ENCODE results near the gene TXNDC5. TPM values are rescaled to one million over a fixed set of nuclear protein-coding genes. Genes with fewer than 3 reads are reported as not detected.

The TXNDC5 gene
- total RNA-seq, 2 experiments from 2014 or later: 312 to 319 TPM

DNA sequence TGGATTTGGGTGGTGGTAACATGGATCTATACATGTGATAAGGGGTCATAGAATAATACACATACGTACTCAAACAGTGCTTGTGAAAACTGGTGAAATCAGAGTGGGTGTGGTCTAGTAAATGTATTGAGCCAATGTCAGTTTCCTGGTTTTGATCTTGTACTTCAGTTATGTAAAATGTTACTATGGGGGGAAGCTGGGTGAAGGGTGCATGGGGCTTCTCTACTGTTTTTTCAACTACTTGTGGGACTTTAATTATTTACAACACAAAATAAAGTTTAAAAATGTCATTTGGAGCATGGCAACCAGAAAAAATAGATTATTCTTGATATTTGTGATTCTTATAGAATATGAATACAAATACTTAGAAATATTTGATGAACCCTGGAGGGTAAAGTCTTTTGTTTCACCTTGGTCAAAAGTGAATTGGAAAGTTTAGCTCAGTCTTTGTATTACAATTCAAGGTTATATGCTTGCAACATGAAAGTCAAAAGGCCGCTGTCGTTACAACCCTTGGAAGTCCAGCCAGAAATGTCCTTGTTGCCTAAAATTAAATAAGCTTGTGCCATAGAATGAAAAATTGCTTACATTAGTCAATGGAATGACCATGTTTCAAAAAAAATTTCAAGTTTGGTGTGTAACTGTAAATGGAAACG is 74.1 kb downstream of the TXNDC5 start:
- H3K36me3 ChIP-seq (ENCODE audit: insufficient read depth, low read length): no peaks in the 10 kb centered on the region
- no peak overlapping the region for H3K27ac ChIP-seq (ENCODE audit: low read depth, low read length, poor library complexity, severe bottlenecking)
- H3K9me3 ChIP-seq (ENCODE audit: low read length): 0 out of 2 replicates have a peak, but pooled peaks cover 1% of the 10 kb centered on the region
- H2AFZ ChIP-seq (ENCODE audit: low read length): no peak overlapping the region
- no peak overlapping the region for H3K4me3 ChIP-seq (ENCODE audit: low read depth, low read length, poor library complexity, severe bottlenecking)
- H3K4me2 ChIP-seq (ENCODE audit: low read length): no peak overlapping the region
- intact Hi-C loops (cut with micrococcal nuclease; ENCODE audit: unreplicated experiment): no loop called here
- no peak for DNase-seq (ENCODE audit: low spot score)
- TF ChIP-seq CTCF (conservative IDR thresholded peaks at IDR 0.05; ENCODE audit: low read length) (no peak), EZH2phosphoT487 (IDR thresholded peaks at IDR 0.05; ENCODE audit: borderline replicate concordance, low read depth, low read length) (no peak)
- no TSS peak for BruUV-seq (replicated peaks)
- POLR2A ChIA-PET: no interaction called here
- CTCF ChIA-PET (ENCODE audit: unreplicated experiment): no interaction called here
- no peaks in the 10 kb centered on the region for H3K79me2 ChIP-seq (ENCODE audit: insufficient read depth, low read depth, low read length)
- no peaks in the 10 kb centered on the region for H4K20me1 ChIP-seq (ENCODE audit: insufficient read depth, low read length)
- no peaks in the 10 kb centered on the region for H3K4me1 ChIP-seq (ENCODE audit: insufficient read depth, low read length, poor library complexity, severe bottlenecking)
- H3K9me2 ChIP-seq (ENCODE audit: insufficient read depth, low read length): no peaks in the 10 kb centered on the region

GRCh38 chr6:7833751-7834070 is 76.9 kb downstream of the TXNDC5 start:
- no peak overlapping the region for H3K4me3 ChIP-seq (ENCODE audit: low read depth, low read length, poor library complexity, severe bottlenecking)
- H3K36me3 ChIP-seq (ENCODE audit: insufficient read depth, low read length): no peaks in the 10 kb centered on the region
- no peaks in the 10 kb centered on the region for H3K9me2 ChIP-seq (ENCODE audit: insufficient read depth, low read length)
- BruUV-seq (replicated peaks): no TSS peak
- no peaks in the 10 kb centered on the region for H3K4me1 ChIP-seq (ENCODE audit: insufficient read depth, low read length, poor library complexity, severe bottlenecking)
- intact Hi-C loops (cut with micrococcal nuclease; ENCODE audit: unreplicated experiment): no loop called here
- H3K4me2 ChIP-seq (ENCODE audit: low read length): no peak overlapping the region
- no peaks in the 10 kb centered on the region for H4K20me1 ChIP-seq (ENCODE audit: insufficient read depth, low read length)
- CTCF ChIA-PET (ENCODE audit: unreplicated experiment): no interaction called here
- DNase-seq (ENCODE audit: low spot score): no peak
- 0 out of 2 replicates have a peak, but pooled peaks cover 3% of the 10 kb centered on the region for H3K9me3 ChIP-seq (ENCODE audit: low read length)
- no peaks in the 10 kb centered on the region for H3K79me2 ChIP-seq (ENCODE audit: insufficient read depth, low read depth, low read length)
- POLR2A ChIA-PET: interaction anchor here (0.6 to 1.0 kb wide), 3 partner anchors 12 to 1091 kb away, joined by 3 to 4 read pairs (median 3); no protein-coding TSS in a partner anchor
- no peak overlapping the region for H2AFZ ChIP-seq (ENCODE audit: low read length)
- no peak overlapping the region for H3K27ac ChIP-seq (ENCODE audit: low read depth, low read length, poor library complexity, severe bottlenecking)
- TF ChIP-seq CTCF (conservative IDR thresholded peaks at IDR 0.05; ENCODE audit: low read length) (no peak), EZH2phosphoT487 (IDR thresholded peaks at IDR 0.05; ENCODE audit: borderline replicate concordance, low read depth, low read length) (no peak)

All from OCI-LY7 (cell line).